H1 (cell line): Measurements from ENCODE around the gene ANGPTL2. TPM values are rescaled to one million over a fixed set of nuclear protein-coding genes. Genes with fewer than 3 reads are reported as not detected.

Source experiments
- CTCF ChIA-PET: fragments of 300-600 bp; sonication (Branson Sonifier 250); formaldehyde crosslinking; loops from one replicate; lab custom pipeline; 2021; ENCODE audit not compliant: partially characterized antibody; lab: Charles Lee
- POLR2A ChIA-PET: fragments of 300-600 bp; sonication (Branson Sonifier 250); formaldehyde crosslinking; loops from one replicate; lab custom pipeline; 2021; ENCODE audit warnings: inconsistent platforms; ENCODE audit not compliant: partially characterized antibody; lab: Charles Lee
- DNase-seq, 2 experiments: peaks; one replicate each; pipeline versions ENCODE4 v3.0.0 to v3.0.0-alpha.2; 2010 to 2022; ENCODE audit warnings: low spot score in 2 of 2, low read depth in 1 of 2, mixed read lengths in 1 of 2
- FAIRE-seq: peaks from 2 replicates; lab custom pipeline; 2011; peaks lifted over from hg19 to GRCh38; lab: Jason Lieb, UNC
- H2AFZ ChIP-seq: 2 replicates; pipeline ENCODE4 v1.8.1; 2012; ENCODE audit warnings: low read length, inconsistent platforms
- H2AK5ac ChIP-seq: 2 replicates; pipeline ENCODE4 v1.6.1; 2013; ENCODE audit warnings: low read depth, low read length
- H2BK120ac ChIP-seq: replicated peaks from 2 replicates; pipeline ENCODE3; 2013; ENCODE audit warnings: low read depth, low read length, inconsistent platforms
- H2BK12ac ChIP-seq: 2 replicates; pipeline ENCODE4 v1.6.1; 2013; ENCODE audit warnings: low read depth, low read length
- H2BK15ac ChIP-seq: 2 replicates; pipeline ENCODE4 v1.6.1; 2013; ENCODE audit warnings: low read length
- H2BK20ac ChIP-seq: 2 replicates; pipeline ENCODE4 v1.6.1; 2013; ENCODE audit warnings: low read length
- H2BK5ac ChIP-seq: 2 replicates; pipeline ENCODE4 v1.6.1; 2013; ENCODE audit warnings: low read depth, low read length
- H3K14ac ChIP-seq: 2 replicates; pipeline ENCODE4 v1.6.1; 2013; ENCODE audit warnings: inconsistent platforms; ENCODE audit not compliant: insufficient read length
- H3K18ac ChIP-seq: 2 replicates; pipeline ENCODE4 v1.6.1; 2013; ENCODE audit warnings: low read length; ENCODE audit errors: extremely low read depth
- H3K23ac ChIP-seq: 2 replicates; pipeline ENCODE4 v1.6.1; 2013; ENCODE audit warnings: inconsistent platforms; ENCODE audit not compliant: insufficient read length
- H3K23me2 ChIP-seq: 2 replicates; pipeline ENCODE4 v1.6.1; 2013; ENCODE audit warnings: low read depth, low read length
- H3K27ac ChIP-seq: 2 replicates; pipeline ENCODE4 v1.6.1; 2011; ENCODE audit warnings: low read depth, low read length, inconsistent platforms
- H3K27me3 ChIP-seq, 4 experiments: replicated peaks in 1 of 4; 1 replicate in 1 of 4; 2 replicates in 3 of 4; pipeline versions ENCODE4 v1.6.1 to v1.8.1; 2011 to 2013; ENCODE audit warnings: low read length in 3 of 4, mild to moderate bottlenecking in 3 of 4, inconsistent platforms in 2 of 4, mixed read lengths in 2 of 4, moderate library complexity in 1 of 4; ENCODE audit not compliant: control insufficient read depth in 3 of 4, insufficient read depth in 3 of 4; ENCODE audit errors: extremely low read depth in 1 of 4
- H3K36me3 ChIP-seq, 4 experiments: 2 replicates each; pipeline versions ENCODE4 v1.6.1 to v1.8.1; 2011 to 2013; ENCODE audit warnings: mild to moderate bottlenecking in 4 of 4, low read length in 3 of 4, moderate library complexity in 2 of 4, control low read depth in 1 of 4, inconsistent platforms in 1 of 4; ENCODE audit not compliant: insufficient read depth in 4 of 4, control insufficient read depth in 2 of 4
- H3K4ac ChIP-seq: replicated peaks from 2 replicates; pipeline ENCODE3; 2013; ENCODE audit warnings: low read length, low read depth, mixed read lengths, inconsistent platforms; ENCODE audit not compliant: insufficient read length
- H3K4me1 ChIP-seq, 4 experiments: replicated peaks in 1 of 4; 1 replicate in 1 of 4; 2 replicates in 3 of 4; pipeline versions ENCODE4 v1.6.1 to v1.8.1; 2011 to 2013; ENCODE audit warnings: low read length in 3 of 4, inconsistent platforms in 2 of 4, mixed read lengths in 1 of 4; ENCODE audit not compliant: insufficient read depth in 4 of 4, control insufficient read depth in 3 of 4
- H3K4me2 ChIP-seq, 2 experiments: 2 replicates each; pipeline versions ENCODE4 v1.6.1 to v1.8.1; 2011 to 2013; ENCODE audit warnings: low read depth in 2 of 2, low read length in 2 of 2, control low read depth in 1 of 2, inconsistent platforms in 1 of 2, mild to moderate bottlenecking in 1 of 2; ENCODE audit not compliant: insufficient read depth in 1 of 2
- H3K4me3 ChIP-seq, 4 experiments: fragments of 200-600, 300-600 bp in 1 of 4; sonication (generic), shearing (Covaris generic), sonication (Bioruptor Twin) in 1 of 4; 2 replicates each; pipeline versions ENCODE4 v1.5.1 to v1.8.1; 2011 to 2016; ENCODE audit warnings: low read length in 4 of 4, low read depth in 3 of 4, control low read depth in 2 of 4, inconsistent platforms in 2 of 4, mild to moderate bottlenecking in 2 of 4, mixed read lengths in 1 of 4, moderate library complexity in 1 of 4; ENCODE audit not compliant: insufficient read depth in 2 of 4; ENCODE audit errors: extremely low read depth in 1 of 4
- H3K56ac ChIP-seq: replicated peaks from 2 replicates; pipeline ENCODE3; 2013; ENCODE audit warnings: low read depth, mild to moderate bottlenecking, mixed read lengths, low read length, inconsistent platforms; ENCODE audit not compliant: insufficient read length
- H3K79me1 ChIP-seq: 2 replicates; pipeline ENCODE4 v1.6.1; 2013; ENCODE audit warnings: low read depth, low read length, control low read depth
- H3K79me2 ChIP-seq, 2 experiments: 2 replicates each; pipeline versions ENCODE4 v1.6.1 to v1.8.1; 2012 to 2013; ENCODE audit warnings: low read length in 2 of 2, mild to moderate bottlenecking in 2 of 2, inconsistent platforms in 1 of 2; ENCODE audit not compliant: insufficient read depth in 2 of 2, control insufficient read depth in 1 of 2
- H3K9ac ChIP-seq, 4 experiments: replicated peaks in 1 of 4; 1 replicate in 1 of 4; 2 replicates in 3 of 4; pipeline versions ENCODE4 v1.6.1 to v1.8.1; 2011 to 2013; ENCODE audit warnings: low read depth in 3 of 4, low read length in 3 of 4, control low read depth in 2 of 4, mild to moderate bottlenecking in 2 of 4, moderate library complexity in 2 of 4, inconsistent platforms in 1 of 4; ENCODE audit errors: extremely low read depth in 1 of 4
- H3K9me3 ChIP-seq, 2 experiments: 2 replicates each; pipeline versions ENCODE4 v1.6.1 to v1.8.1; 2012 to 2013; ENCODE audit warnings: mild to moderate bottlenecking in 2 of 2, moderate library complexity in 2 of 2, control low read depth in 1 of 2, inconsistent platforms in 1 of 2, low read depth in 1 of 2, low read length in 1 of 2, mixed read lengths in 1 of 2; ENCODE audit not compliant: insufficient read depth in 2 of 2
- H4K20me1 ChIP-seq, 2 experiments: replicated peaks in 1 of 2; 2 replicates each; pipeline versions ENCODE3 to v1.8.1; 2011 to 2013; ENCODE audit warnings: inconsistent platforms in 2 of 2, low read length in 2 of 2, mild to moderate bottlenecking in 1 of 2; ENCODE audit not compliant: insufficient read depth in 2 of 2, control insufficient read depth in 1 of 2
- H4K5ac ChIP-seq: 2 replicates; pipeline ENCODE4 v1.6.1; 2013; ENCODE audit warnings: low read length, low read depth, mixed read lengths, inconsistent platforms; ENCODE audit not compliant: insufficient read length
- H4K8ac ChIP-seq: 2 replicates; pipeline ENCODE4 v1.8.0; 2013; ENCODE audit warnings: mild to moderate bottlenecking, moderate library complexity, low read length, inconsistent platforms; ENCODE audit not compliant: insufficient read depth; ENCODE audit errors: extremely low read depth
- H4K91ac ChIP-seq: replicated peaks from 2 replicates; pipeline ENCODE3; 2013; ENCODE audit warnings: low read length, mixed read lengths, inconsistent platforms; ENCODE audit not compliant: insufficient read length
- CBX8 ChIP-seq: fragments of 300-800, 300-1000 bp; sonication (generic); IDR thresholded peaks from 2 replicates; pipeline ENCODE4 v1.7.1; 2016; ENCODE audit warnings: low read depth, low read length, borderline replicate concordance
- CHD1 ChIP-seq: IDR thresholded peaks from 2 replicates; pipeline ENCODE4 v1.6.1; 2012; ENCODE audit warnings: low read depth, low read length, improper control_type of control experiment
- JUN ChIP-seq: IDR thresholded peaks from 2 replicates; pipeline ENCODE4 v1.6.1; 2011; ENCODE audit warnings: low read depth, mild to moderate bottlenecking, improper control_type of control experiment, low read length
- JUND ChIP-seq: IDR thresholded peaks from 2 replicates; pipeline ENCODE4 v1.6.1; 2011; ENCODE audit warnings: mild to moderate bottlenecking, improper control_type of control experiment, low read length
- POLR2A ChIP-seq, 2 experiments: IDR thresholded peaks; 1 replicate in 1 of 2; 2 replicates in 1 of 2; pipeline ENCODE4 v1.6.1; 2011; ENCODE audit warnings: low read depth in 2 of 2, low read length in 2 of 2, mild to moderate bottlenecking in 2 of 2; ENCODE audit errors: control extremely low read depth in 1 of 2
- RXRA ChIP-seq: IDR thresholded peaks from 2 replicates; pipeline ENCODE4 v1.6.1; 2011; ENCODE audit warnings: low read depth, mild to moderate bottlenecking, low read length, moderate library complexity; ENCODE audit not compliant: insufficient read depth
- SP4 ChIP-seq: IDR thresholded peaks from 2 replicates; pipeline ENCODE4 v1.6.1; 2012; ENCODE audit warnings: low read length, inconsistent platforms
- SRF ChIP-seq: IDR thresholded peaks from 2 replicates; pipeline ENCODE4 v1.6.1; 2011; ENCODE audit warnings: mild to moderate bottlenecking, low read depth, low read length, moderate library complexity
- ZNF274 ChIP-seq: IDR thresholded peaks from 2 replicates; pipeline ENCODE4 v1.7.0; 2012; ENCODE audit warnings: low read length, borderline replicate concordance; ENCODE audit errors: extremely low read depth
- WGBS, 2 experiments: shearing (Covaris generic) in 1 of 2; methylation state at CpG; one replicate each; pipeline versions ENCODE4 v1.1.6 to v1.1.7; 2013 to 2015; ENCODE audit warnings: low lambda C conversion rate in 2 of 2, mixed read lengths in 2 of 2, inconsistent platforms in 1 of 2, low coverage in 1 of 2, missing lambda C conversion rate in 1 of 2; ENCODE audit not compliant: insufficient replicate concordance in 2 of 2, insufficient coverage in 1 of 2, insufficient read length in 1 of 2; ENCODE audit errors: extremely low coverage in 1 of 2, missing lambda C conversion rate in 1 of 2; 5-methylcytosine and 5-hydroxymethylcytosine counted together
- polyA plus RNA-seq, 7 experiments: library from polyadenylated mRNA; depleted of rRNA in 3 of 7; stranded (reverse) in 5 of 7; unstranded in 2 of 7; fragments of >200 nt in 5 of 7; fragments of 200-250 nt in 2 of 7; gene quantifications; 1 replicate in 5 of 7; 2 replicates in 1 of 7; 4 replicates in 1 of 7; pipeline versions ENCODE4 v1.2.1 to v1.2.3, GENCODE V29; 2011 to 2013; ENCODE audit warnings: missing spikeins in 2 of 7, mixed read lengths in 2 of 7
- total RNA-seq: library from RNA; stranded (reverse); fragmentation: NEBNext Ultra II Directional; extraction: Animal tissue kit (Norgen Biotek cat#: 25700); gene quantifications from 2 replicates; pipeline ENCODE4 v1.2.1, GENCODE V29; 2021
- TF ChIP-seq, protein P1 (sequence below): IDR thresholded peaks from 2 replicates; pipeline ENCODE4 v1.6.1; 2012; ENCODE audit warnings: inconsistent platforms
- TF ChIP-seq, protein P2 (sequence below), 3 experiments: IDR thresholded peaks; 1 replicate in 2 of 3; 2 replicates in 1 of 3; pipeline versions ENCODE4 v1.5.1 to v1.6.1; 2011; ENCODE audit warnings: low read length in 3 of 3, mild to moderate bottlenecking in 3 of 3, inconsistent platforms in 2 of 3, low read depth in 1 of 3, moderate library complexity in 1 of 3; ENCODE audit not compliant: insufficient read depth in 1 of 3; ENCODE audit errors: control extremely low read depth in 1 of 3

Gene ANGPTL2
- total and polyA plus RNA-seq, 2 of the 8 experiments (the other 6 are each of a cell fraction or from before 2014, with no cell fraction given): 9.0 to 10.6 TPM

DNA sequence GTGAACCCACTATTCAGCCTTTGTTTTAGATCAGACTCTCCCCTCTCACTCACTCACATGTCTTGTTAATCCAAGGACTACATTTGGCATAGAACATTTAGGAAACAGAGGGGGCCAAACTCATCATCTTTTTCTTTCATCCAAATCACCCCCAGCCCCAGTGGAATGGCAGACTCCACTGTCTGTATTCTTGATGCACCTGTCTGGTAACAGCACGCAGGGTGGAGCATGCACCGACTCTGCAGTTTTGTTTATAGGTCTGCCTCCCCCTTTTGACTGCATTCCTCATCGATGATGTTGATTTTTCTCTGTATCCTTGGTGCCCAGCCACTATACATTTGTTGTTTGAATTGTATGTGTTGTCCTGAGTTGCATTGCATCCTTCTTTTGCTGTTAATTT lies 66.0 kb downstream of the ANGPTL2 start:
- Histone ChIP-seq H4K91ac (no peak overlapping the region), H3K23me2 (no peaks in the 10 kb centered on the region), H2BK20ac (no peak overlapping the region), H2BK120ac (no peak overlapping the region), H3K56ac (no peak overlapping the region), H3K23ac (no peak overlapping the region), H3K14ac (no peak overlapping the region), H2BK12ac (no peak overlapping the region), H3K79me2 (no peaks in the 10 kb centered on the region), H3K36me3 (no peaks in the 10 kb centered on the region), H3K4me1 (peaks cover 0 to 3% (median 2%) of the 10 kb centered on the region in 4 experiments; a peak in 2 of 7 replicates), H4K5ac (no peak overlapping the region), H3K9ac (no peak overlapping the region), H3K18ac (no peak overlapping the region), H3K4ac (no peak overlapping the region), H2AFZ (no peak overlapping the region), H2BK15ac (no peak overlapping the region), H4K20me1 (peaks cover 3 to 5% of the 10 kb centered on the region in 2 experiments), H3K27me3 (no peaks in the 10 kb centered on the region), H3K9me3 (no peaks in the 10 kb centered on the region), H3K4me3 (no peak overlapping the region), H3K27ac (no peak overlapping the region), H4K8ac (no peak overlapping the region), H3K79me1 (no peaks in the 10 kb centered on the region), H2AK5ac (no peak overlapping the region), H2BK5ac (no peak overlapping the region), H3K4me2 (no peak overlapping the region)
- FAIRE-seq (no peak), DNase-seq (no peak)
- ChIA-PET POLR2A (no interaction called here), CTCF (interaction anchor here (1.0 to 1.2 kb wide), 2 partner anchors 158 to 499 kb away, joined by 3 read pairs; no protein-coding TSS in a partner anchor)
- WGBS, 2 experiments: 98% methylated on average over 3 of the region's 3 CpGs; no CpG with 5 or more reads in 1 of the 2 experiments
- TF ChIP-seq ZNF274 (no peak), CBX8 (no peak), JUND (no peak), POLR2A (IDR thresholded peaks at IDR 0.05; ENCODE audit: control extremely low read depth in 1 of 2, low read depth in 2 of 2, low read length in 2 of 2) (no peak), SP4 (no peak), RXRA (no peak), CHD1 (no peak), SRF (no peak), JUN (no peak)
- TF ChIP-seq, protein P1, sequence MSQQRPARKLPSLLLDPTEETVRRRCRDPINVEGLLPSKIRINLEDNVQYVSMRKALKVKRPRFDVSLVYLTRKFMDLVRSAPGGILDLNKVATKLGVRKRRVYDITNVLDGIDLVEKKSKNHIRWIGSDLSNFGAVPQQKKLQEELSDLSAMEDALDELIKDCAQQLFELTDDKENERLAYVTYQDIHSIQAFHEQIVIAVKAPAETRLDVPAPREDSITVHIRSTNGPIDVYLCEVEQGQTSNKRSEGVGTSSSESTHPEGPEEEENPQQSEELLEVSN: no peak
- TF ChIP-seq, protein P2, sequence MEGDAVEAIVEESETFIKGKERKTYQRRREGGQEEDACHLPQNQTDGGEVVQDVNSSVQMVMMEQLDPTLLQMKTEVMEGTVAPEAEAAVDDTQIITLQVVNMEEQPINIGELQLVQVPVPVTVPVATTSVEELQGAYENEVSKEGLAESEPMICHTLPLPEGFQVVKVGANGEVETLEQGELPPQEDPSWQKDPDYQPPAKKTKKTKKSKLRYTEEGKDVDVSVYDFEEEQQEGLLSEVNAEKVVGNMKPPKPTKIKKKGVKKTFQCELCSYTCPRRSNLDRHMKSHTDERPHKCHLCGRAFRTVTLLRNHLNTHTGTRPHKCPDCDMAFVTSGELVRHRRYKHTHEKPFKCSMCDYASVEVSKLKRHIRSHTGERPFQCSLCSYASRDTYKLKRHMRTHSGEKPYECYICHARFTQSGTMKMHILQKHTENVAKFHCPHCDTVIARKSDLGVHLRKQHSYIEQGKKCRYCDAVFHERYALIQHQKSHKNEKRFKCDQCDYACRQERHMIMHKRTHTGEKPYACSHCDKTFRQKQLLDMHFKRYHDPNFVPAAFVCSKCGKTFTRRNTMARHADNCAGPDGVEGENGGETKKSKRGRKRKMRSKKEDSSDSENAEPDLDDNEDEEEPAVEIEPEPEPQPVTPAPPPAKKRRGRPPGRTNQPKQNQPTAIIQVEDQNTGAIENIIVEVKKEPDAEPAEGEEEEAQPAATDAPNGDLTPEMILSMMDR (IDR thresholded peaks at IDR 0.05; ENCODE audit: control extremely low read depth in 1 of 3, insufficient read depth in 1 of 3, low read depth in 1 of 3, low read length in 3 of 3): no peak
